ENCODE data around the gene POC1A.
A peak's percentile ranks its signal among the peaks of the same experiment; 100 is the strongest.

Gene POC1A

GRCh38 chr3:52056521-52056967 lies 97.7 kb downstream of the POC1A start, which contains the start of gene DUSP7 (continued):
- no peak for TF ChIP-seq IKZF3 (tag by site-specific recombination; IDR thresholded peaks at IDR 0.05)
- TF ChIP-seq ZFP37 (tag by site-specific recombination; IDR thresholded peaks at IDR 0.05) = no peak
- no peak for TF ChIP-seq TCF7L2 (IDR thresholded peaks at IDR 0.05; ENCODE audit: borderline replicate concordance, low read depth, low read length)
- peak; percentile 56 for TF ChIP-seq GLIS1 (tag by site-specific recombination; IDR thresholded peaks at IDR 0.05)
- no peak for TF ChIP-seq ZNF302 (tag by site-specific recombination; IDR thresholded peaks at IDR 0.05; ENCODE audit: low read depth)
- TF ChIP-seq ZNF404 (tag by site-specific recombination; IDR thresholded peaks at IDR 0.05) = no peak
- no peak for TF ChIP-seq ZNF600 (tag by site-specific recombination; IDR thresholded peaks at IDR 0.05)
- no peak for TF ChIP-seq ZNF426 (tag by site-specific recombination; IDR thresholded peaks at IDR 0.05)
- TF ChIP-seq REST (tag by site-specific recombination; IDR thresholded peaks at IDR 0.05) = 0 out of 2 replicates have a peak, but pooled peaks have one; percentile 30
- no peak for TF ChIP-seq WT1 (tag by site-specific recombination; IDR thresholded peaks at IDR 0.05)
- TF ChIP-seq YY1 (tag by site-specific recombination; IDR thresholded peaks at IDR 0.05) = no peak
- TF ChIP-seq GLI2 (tag by site-specific recombination; IDR thresholded peaks at IDR 0.05; ENCODE audit: borderline replicate concordance, low read depth) = no peak
- TF ChIP-seq ZNF121 (tag by site-specific recombination; IDR thresholded peaks at IDR 0.05) = no peak
- no peak for TF ChIP-seq ZBTB8A (tag by site-specific recombination; IDR thresholded peaks at IDR 0.05)
- 0 out of 2 replicates have a peak, but pooled peaks have one; percentile 34 for TF ChIP-seq ZNF423 (tag by site-specific recombination; IDR thresholded peaks at IDR 0.05)
- TF ChIP-seq ZBTB48 (tag by site-specific recombination; IDR thresholded peaks at IDR 0.05) = 0 out of 2 replicates have a peak, but pooled peaks have one; percentile 35
- TF ChIP-seq SP2 (tag by site-specific recombination; IDR thresholded peaks at IDR 0.05) = no peak
- 0 out of 2 replicates have a peak, but pooled peaks have one; percentile 29 for TF ChIP-seq ZNF2 (tag by site-specific recombination; IDR thresholded peaks at IDR 0.05)
- no peak for TF ChIP-seq TSHZ1 (tag by site-specific recombination; IDR thresholded peaks at IDR 0.05; ENCODE audit: borderline replicate concordance)
- no peak for TF ChIP-seq ZNF558 (tag by site-specific recombination; IDR thresholded peaks at IDR 0.05)
- TF ChIP-seq, protein P1, sequence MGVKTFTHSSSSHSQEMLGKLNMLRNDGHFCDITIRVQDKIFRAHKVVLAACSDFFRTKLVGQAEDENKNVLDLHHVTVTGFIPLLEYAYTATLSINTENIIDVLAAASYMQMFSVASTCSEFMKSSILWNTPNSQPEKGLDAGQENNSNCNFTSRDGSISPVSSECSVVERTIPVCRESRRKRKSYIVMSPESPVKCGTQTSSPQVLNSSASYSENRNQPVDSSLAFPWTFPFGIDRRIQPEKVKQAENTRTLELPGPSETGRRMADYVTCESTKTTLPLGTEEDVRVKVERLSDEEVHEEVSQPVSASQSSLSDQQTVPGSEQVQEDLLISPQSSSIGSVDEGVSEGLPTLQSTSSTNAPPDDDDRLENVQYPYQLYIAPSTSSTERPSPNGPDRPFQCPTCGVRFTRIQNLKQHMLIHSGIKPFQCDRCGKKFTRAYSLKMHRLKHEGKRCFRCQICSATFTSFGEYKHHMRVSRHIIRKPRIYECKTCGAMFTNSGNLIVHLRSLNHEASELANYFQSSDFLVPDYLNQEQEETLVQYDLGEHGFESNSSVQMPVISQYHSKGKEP (tag by site-specific recombination; IDR thresholded peaks at IDR 0.05) = no peak
- no peak for TF ChIP-seq ZNF692 (tag by site-specific recombination; IDR thresholded peaks at IDR 0.05)
- TF ChIP-seq ZNF280D (tag by site-specific recombination; IDR thresholded peaks at IDR 0.05) = no peak
- no peak for TF ChIP-seq ZNF175 (tag by site-specific recombination; IDR thresholded peaks at IDR 0.05)
- peak; percentile 76 for TF ChIP-seq ZBTB10 (tag by site-specific recombination; IDR thresholded peaks at IDR 0.05)

All from HEK293 (cell line).